SH-SY5Y (cell line): Measurements from ENCODE around the gene HAUS5.

Source experiments
- GATA2 ChIP-seq: IDR thresholded peaks from 2 replicates; pipeline ENCODE4 v1.6.1; 2011; ENCODE audit warnings: mild to moderate bottlenecking, low read depth, low read length
- GATA3 ChIP-seq: IDR thresholded peaks from 2 replicates; pipeline ENCODE4 v1.6.1; 2011; ENCODE audit warnings: low read depth, mild to moderate bottlenecking, low read length, moderate library complexity

The HAUS5 gene

GRCh38 chr19:35669566-35669965, 57.0 kb downstream of the HAUS5 start:
- TF ChIP-seq GATA3 (no peak), GATA2 (no peak)

- TF ChIP-seq GATA2 (no peak), GATA3 (no peak)
Measured at GRCh38 chr19:35669974-35670373, 57.4 kb downstream of the HAUS5 start.

- no peak for TF ChIP-seq GATA2
- no peak for TF ChIP-seq GATA3
Measured at GRCh38 chr19:35670686-35671085, 58.2 kb downstream of the HAUS5 start.

GRCh38 chr19:35671818-35672217, 59.3 kb downstream of the HAUS5 start:
- TF ChIP-seq GATA2 (no peak), GATA3 (no peak)

- TF ChIP-seq GATA2, result no peak
- TF ChIP-seq GATA3, result no peak
Measured at GRCh38 chr19:35673121-35673804, 60.7 kb downstream of the HAUS5 start.
